Measurements from ENCODE around the gene RELA. TPM values are rescaled to one million over a fixed set of nuclear protein-coding genes. Genes with fewer than 3 reads are reported as not detected.

The RELA gene
- total and polyA plus RNA-seq, 10 of the 15 experiments (the other 5 are each of a cell fraction or from before 2014, with no cell fraction given), result 5.1 to 56.4 (median 34.2) TPM

GRCh38 chr11:65625628-65626342 lies 36.9 kb downstream of the RELA start (continued):
- TF ChIP-seq CTCF (IDR thresholded peaks at IDR 0.05 in 2 of 3, conservative IDR thresholded peaks at IDR 0.05 in 1 of 3; ENCODE audit: control insufficient read depth in 2 of 3, extremely low read depth in 1 of 3, insufficient read depth in 1 of 3, low read depth in 3 of 3, low read length in 3 of 3) (peak; percentile 60 to 87 (median 85)), SMC3 (IDR thresholded peaks at IDR 0.05; ENCODE audit: borderline replicate concordance, low read length) (peak; percentile 70; the same call in 1 of the 2 replicates), IKZF1 (conservative IDR thresholded peaks at IDR 0.05) (0 out of 2 replicates have a peak, but pooled peaks have one; percentile 19), NFYA (IDR thresholded peaks at IDR 0.05; ENCODE audit: borderline replicate concordance, low read depth, low read length) (no peak), LARP7 (IDR thresholded peaks at IDR 0.05) (peak; percentile 67; the same call in 1 of the 2 replicates), GATAD2B (conservative IDR thresholded peaks at IDR 0.05; ENCODE audit: low read depth) (peak; percentile 38; the same call in 1 of the 2 replicates), NRF1 (conservative IDR thresholded peaks at IDR 0.05; ENCODE audit: low read depth, low read length) (no peak)

GRCh38 chr11:65624931-65625627 lies 37.6 kb downstream of the RELA start:
- ChIA-PET SMC1A (ENCODE audit: uncharacterized antibody, unreplicated experiment) (interaction anchor here (1.3 to 2.6 kb wide), 6 partner anchors 28 to 208 kb away, joined by 3 to 14 read pairs (median 4); partner anchors contain the start of gene KAT5), CTCF (interaction anchor here (0.7 to 3.1 kb wide), 14 partner anchors 8 to 208 kb away, joined by 3 to 26 read pairs (median 8); partner anchors contain the start of genes KAT5, PCNX3 and SIPA1), POLR2A (interaction anchor here (1.8 kb wide), 1 partner anchor 13 kb away, joined by 7 read pairs; the partner anchor contains the start of gene SIPA1), RAD21 (ENCODE audit: unreplicated experiment) (interaction anchor here (0.6 to 1.9 kb wide), 12 partner anchors 11 to 145 kb away, joined by 3 to 15 read pairs (median 4); partner anchors contain the start of genes KAT5, RELA and SIPA1)
- TF ChIP-seq BCL11A (IDR thresholded peaks at IDR 0.05; ENCODE audit: low read depth, low read length) (no peak), POLR2A (IDR thresholded peaks at IDR 0.05; ENCODE audit: low read depth, low read length) (0 out of 2 replicates have a peak, but pooled peaks have one; percentile 34), IRF5 (IDR thresholded peaks at IDR 0.05; ENCODE audit: borderline replicate concordance) (no peak), BACH1 (IDR thresholded peaks at IDR 0.05; ENCODE audit: borderline replicate concordance) (no peak)
- TF ChIP-seq, protein P1, sequence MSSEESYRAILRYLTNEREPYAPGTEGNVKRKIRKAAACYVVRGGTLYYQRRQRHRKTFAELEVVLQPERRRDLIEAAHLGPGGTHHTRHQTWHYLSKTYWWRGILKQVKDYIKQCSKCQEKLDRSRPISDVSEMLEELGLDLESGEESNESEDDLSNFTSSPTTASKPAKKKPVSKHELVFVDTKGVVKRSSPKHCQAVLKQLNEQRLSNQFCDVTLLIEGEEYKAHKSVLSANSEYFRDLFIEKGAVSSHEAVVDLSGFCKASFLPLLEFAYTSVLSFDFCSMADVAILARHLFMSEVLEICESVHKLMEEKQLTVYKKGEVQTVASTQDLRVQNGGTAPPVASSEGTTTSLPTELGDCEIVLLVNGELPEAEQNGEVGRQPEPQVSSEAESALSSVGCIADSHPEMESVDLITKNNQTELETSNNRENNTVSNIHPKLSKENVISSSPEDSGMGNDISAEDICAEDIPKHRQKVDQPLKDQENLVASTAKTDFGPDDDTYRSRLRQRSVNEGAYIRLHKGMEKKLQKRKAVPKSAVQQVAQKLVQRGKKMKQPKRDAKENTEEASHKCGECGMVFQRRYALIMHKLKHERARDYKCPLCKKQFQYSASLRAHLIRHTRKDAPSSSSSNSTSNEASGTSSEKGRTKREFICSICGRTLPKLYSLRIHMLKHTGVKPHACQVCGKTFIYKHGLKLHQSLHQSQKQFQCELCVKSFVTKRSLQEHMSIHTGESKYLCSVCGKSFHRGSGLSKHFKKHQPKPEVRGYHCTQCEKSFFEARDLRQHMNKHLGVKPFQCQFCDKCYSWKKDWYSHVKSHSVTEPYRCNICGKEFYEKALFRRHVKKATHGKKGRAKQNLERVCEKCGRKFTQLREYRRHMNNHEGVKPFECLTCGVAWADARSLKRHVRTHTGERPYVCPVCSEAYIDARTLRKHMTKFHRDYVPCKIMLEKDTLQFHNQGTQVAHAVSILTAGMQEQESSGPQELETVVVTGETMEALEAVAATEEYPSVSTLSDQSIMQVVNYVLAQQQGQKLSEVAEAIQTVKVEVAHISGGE (CRISPR knock-in tag; IDR thresholded peaks at IDR 0.05), result no peak
- Histone ChIP-seq H2AFZ (ENCODE audit: control insufficient read depth, low read depth, low read length) (no peak overlapping the region), H3K4me2 (ENCODE audit: control insufficient read depth, insufficient read depth) (no peak overlapping the region), H3K79me2 (ENCODE audit: control insufficient read depth, insufficient read depth, low read length) (no peaks in the 10 kb centered on the region; the same call in 1 of the 2 replicates), H3K27me3 (replicated peaks in 1 of 2; ENCODE audit: control insufficient read depth in 2 of 2, insufficient read depth in 2 of 2, low read length in 1 of 2) (no peaks in the 10 kb centered on the region), H3K36me3 (ENCODE audit: control insufficient read depth in 2 of 2, insufficient read depth in 2 of 2, low read length in 1 of 2) (peaks cover 24 to 37% of the 10 kb centered on the region in 2 experiments), H3K9me3 (replicated peaks; ENCODE audit: control insufficient read depth, insufficient read depth, low read length) (no peaks in the 10 kb centered on the region), H3K4me3 (no peak overlapping the region), H4K20me1 (ENCODE audit: control insufficient read depth, insufficient read depth) (no peaks in the 10 kb centered on the region), H3K27ac (ENCODE audit: control insufficient read depth, insufficient read depth) (no peak overlapping the region), H3K9ac (ENCODE audit: control insufficient read depth, insufficient read depth, low read length) (no peak overlapping the region), H3K4me1 (ENCODE audit: control insufficient read depth, insufficient read depth, low read length) (no peaks in the 10 kb centered on the region)
- in situ Hi-C loops (cut with MboI) (no loop called here), intact Hi-C loops (cut with micrococcal nuclease; ENCODE audit: unreplicated experiment) (loop anchor here (5.0 kb wide), 1 partner anchor 82 kb away; no protein-coding TSS in a partner anchor)
- 86% methylated on average over 22 of the region's 30 CpGs for WGBS (ENCODE audit: insufficient coverage, insufficient replicate concordance, low lambda C conversion rate, missing lambda C conversion rate)
- no peak for DNase-seq (ENCODE audit: low read depth, low spot score)
- no peak for FAIRE-seq
- no TSS peak for BruUV-seq (replicated peaks)
- no peak; the same call in 2 of the 3 replicates for ATAC-seq
